IPS-18a (cell line): ENCODE results near the gene ZNF771.
"Not testable (repeated sequence)": the region's sequence is repeated elsewhere in the genome, so short reads cannot be mapped to it uniquely, and the experiment has no call there.

Experiments used
- H3K27ac ChIP-seq: one replicate; pipeline ENCODE4 v1.5.1; 2013; ENCODE audit warnings: low read length
- H3K27me3 ChIP-seq: one replicate; pipeline ENCODE4 v1.6.1; 2013; ENCODE audit warnings: mild to moderate bottlenecking, low read length; ENCODE audit not compliant: control insufficient read depth, insufficient read depth
- H3K36me3 ChIP-seq: one replicate; pipeline ENCODE4 v1.6.1; 2013; ENCODE audit warnings: low read depth, low read length; ENCODE audit not compliant: control insufficient read depth
- H3K4me1 ChIP-seq: one replicate; pipeline ENCODE4 v1.6.1; 2013; ENCODE audit warnings: low read depth, low read length; ENCODE audit not compliant: control insufficient read depth
- H3K4me3 ChIP-seq: one replicate; pipeline ENCODE4 v1.5.1; 2013; ENCODE audit warnings: low read length
- H3K9ac ChIP-seq: one replicate; pipeline ENCODE4 v1.6.1; 2013; ENCODE audit warnings: mild to moderate bottlenecking, low read length, moderate library complexity
- H3K9me3 ChIP-seq: one replicate; pipeline ENCODE4 v1.6.1; 2013; ENCODE audit warnings: low read depth, low read length; ENCODE audit not compliant: control insufficient read depth

ZNF771 gene

GRCh38 chr16:30461426-30461825 lies 54.0 kb downstream of the ZNF771 start:
- not testable (repeated sequence) for H3K27ac ChIP-seq, H3K9me3 ChIP-seq, H3K4me1 ChIP-seq, H3K27me3 ChIP-seq, H3K36me3 ChIP-seq, H3K9ac ChIP-seq, H3K4me3 ChIP-seq

GRCh38 chr16:30464078-30464477 lies 56.7 kb downstream of the ZNF771 start:
- no peaks in the 10 kb centered on the region for H3K9me3 ChIP-seq
- H3K36me3 ChIP-seq: no peaks in the 10 kb centered on the region
- H3K4me3 ChIP-seq: no peak overlapping the region
- H3K27ac ChIP-seq: no peak overlapping the region
- H3K4me1 ChIP-seq: no peaks in the 10 kb centered on the region
- H3K27me3 ChIP-seq: no peaks in the 10 kb centered on the region
- no peak overlapping the region for H3K9ac ChIP-seq
